Measurements from ENCODE around the gene ZNF487. TPM values are rescaled to one million over a fixed set of nuclear protein-coding genes. Genes with fewer than 3 reads are reported as not detected.
A peak's percentile ranks its signal among the peaks of the same experiment; 100 is the strongest.
"Not testable (repeated sequence)": the region's sequence is repeated elsewhere in the genome, so short reads cannot be mapped to it uniquely, and the experiment has no call there.

ZNF487 gene
- total RNA-seq, 1 donor from 2014 or later: 10.6 TPM

- FAIRE-seq (no peak), DNase-seq (ENCODE audit: low spot score in 2 of 2) (no peak)
Measured at GRCh38 chr10:43427166-43427825, 9.6 kb upstream of the ZNF487 start.

GRCh38 chr10:43430926-43431663 is 5.8 kb upstream of the ZNF487 start:
- DNase-seq (ENCODE audit: low spot score in 2 of 2) (no peak), FAIRE-seq (no peak)

GRCh38 chr10:43437141-43437870 is 395 bp downstream of the ZNF487 start:
- no peak for FAIRE-seq
- peak in 1 of 2 donors; percentile 42 for DNase-seq (ENCODE audit: low spot score in 2 of 2)

GRCh38 chr10:43440463-43441134 is 3.7 kb downstream of the ZNF487 start:
- no peak for FAIRE-seq
- DNase-seq (ENCODE audit: low spot score in 2 of 2): no peak

GRCh38 chr10:43444323-43444722 is 7.4 kb downstream of the ZNF487 start:
- FAIRE-seq (no peak), DNase-seq (ENCODE audit: low spot score in 2 of 2) (no peak)

- FAIRE-seq: no peak
Measured at GRCh38 chr10:43444897-43445466, 8.1 kb downstream of the ZNF487 start.

GRCh38 chr10:43446219-43447017 is 9.5 kb downstream of the ZNF487 start:
- not testable (repeated sequence) for FAIRE-seq; DNase-seq (ENCODE audit: low spot score in 2 of 2)

More at GRCh38 chr10:43444897-43445466, 8.1 kb downstream of the ZNF487 start:
- DNase-seq (ENCODE audit: low spot score in 2 of 2): no peak

GRCh38 chr10:43448742-43449141 is 11.8 kb downstream of the ZNF487 start:
- DNase-seq (ENCODE audit: low spot score in 2 of 2) (no peak), FAIRE-seq (no peak)

- FAIRE-seq (no peak), DNase-seq (ENCODE audit: low spot score in 2 of 2) (no peak)
Measured at GRCh38 chr10:43452356-43452914, 15.5 kb downstream of the ZNF487 start.

GRCh38 chr10:43453266-43453831 is 16.4 kb downstream of the ZNF487 start:
- DNase-seq (ENCODE audit: low spot score in 2 of 2) (no peak), FAIRE-seq (no peak)

GRCh38 chr10:43454025-43454424 is 17.1 kb downstream of the ZNF487 start:
- FAIRE-seq; DNase-seq (ENCODE audit: low spot score in 2 of 2): not testable (repeated sequence)

GRCh38 chr10:43456561-43456960 is 19.6 kb downstream of the ZNF487 start:
- DNase-seq (ENCODE audit: low spot score in 2 of 2); FAIRE-seq: not testable (repeated sequence)

- FAIRE-seq (no peak), DNase-seq (ENCODE audit: low spot score in 2 of 2) (no peak)
Measured at GRCh38 chr10:43458227-43458626, 21.3 kb downstream of the ZNF487 start.

- peak; percentile 66 for FAIRE-seq
- DNase-seq (ENCODE audit: low spot score in 2 of 2): peak; percentile 52 to 59
Measured at GRCh38 chr10:43461950-43462349, 25.0 kb downstream of the ZNF487 start.

- not testable (repeated sequence) for DNase-seq (ENCODE audit: low spot score in 2 of 2); FAIRE-seq
Measured at GRCh38 chr10:43465086-43465735, 28.3 kb downstream of the ZNF487 start.

GRCh38 chr10:43465736-43466120 is 28.8 kb downstream of the ZNF487 start:
- FAIRE-seq; DNase-seq (ENCODE audit: low spot score in 2 of 2): not testable (repeated sequence)

GRCh38 chr10:43471146-43471545 is 34.2 kb downstream of the ZNF487 start:
- no peak for DNase-seq (ENCODE audit: low spot score in 2 of 2)
- FAIRE-seq: no peak
